Keratinocyte (primary cell): ENCODE results near the gene TBC1D14. TPM values are rescaled to one million over a fixed set of nuclear protein-coding genes. Genes with fewer than 3 reads are reported as not detected.

Experiments
- DNase-seq: peaks from one replicate; pipeline ENCODE4 v3.0.0-alpha.2; 2011; ENCODE audit warnings: low read depth, missing footprints, low spot score
- FAIRE-seq: peaks from 2 replicates; lab custom pipeline; 2011; peaks lifted over from hg19 to GRCh38; lab: Jason Lieb, UNC
- H2AFZ ChIP-seq: 2 replicates; pipeline ENCODE4 v1.6.0; 2012; ENCODE audit warnings: low read length, control low read depth, inconsistent platforms; ENCODE audit not compliant: control insufficient read depth
- H3K27ac ChIP-seq: 2 replicates; pipeline ENCODE4 v1.5.1; 2011; ENCODE audit warnings: low read length; ENCODE audit not compliant: control insufficient read depth, insufficient read depth
- H3K27me3 ChIP-seq: 3 replicates; pipeline ENCODE4 v1.6.0; 2011; ENCODE audit warnings: low read length; ENCODE audit not compliant: control insufficient read depth, insufficient read depth; ENCODE audit errors: extremely low read depth
- H3K36me3 ChIP-seq, 2 experiments: 2 replicates in 1 of 2; 3 replicates in 1 of 2; pipeline ENCODE4 v1.5.1; 2011; ENCODE audit warnings: low read length in 2 of 2, mild to moderate bottlenecking in 1 of 2; ENCODE audit not compliant: control insufficient read depth in 2 of 2, insufficient read depth in 2 of 2; ENCODE audit errors: extremely low read depth in 1 of 2
- H3K4me1 ChIP-seq: 3 replicates; pipeline ENCODE4 v1.5.1; 2011; ENCODE audit warnings: low read length; ENCODE audit not compliant: control insufficient read depth, insufficient read depth; ENCODE audit errors: extremely low read depth
- H3K4me2 ChIP-seq: 3 replicates; pipeline ENCODE4 v1.6.0; 2011; ENCODE audit warnings: low read depth, low read length; ENCODE audit not compliant: control insufficient read depth, insufficient read depth; ENCODE audit errors: extremely low read depth
- H3K4me3 ChIP-seq, 3 experiments: fragments of 200-600 bp in 1 of 3; sonication (generic) in 1 of 3; 2 replicates in 2 of 3; 3 replicates in 1 of 3; pipeline ENCODE4 v1.5.1; 2011 to 2016; ENCODE audit warnings: low read length in 3 of 3, mild to moderate bottlenecking in 3 of 3, control low read depth in 2 of 3, inconsistent platforms in 1 of 3, low read depth in 1 of 3, mixed read lengths in 1 of 3, mixed run types in 1 of 3, moderate library complexity in 1 of 3; ENCODE audit not compliant: control insufficient read depth in 2 of 3, insufficient read depth in 2 of 3; ENCODE audit errors: extremely low read depth in 1 of 3
- H3K79me2 ChIP-seq: 2 replicates; pipeline ENCODE4 v1.6.0; 2012; ENCODE audit warnings: low read length; ENCODE audit not compliant: control insufficient read depth, insufficient read depth
- H3K9ac ChIP-seq: 3 replicates; pipeline ENCODE4 v1.6.0; 2011; ENCODE audit warnings: low read length; ENCODE audit not compliant: control insufficient read depth, insufficient read depth; ENCODE audit errors: extremely low read depth
- H3K9me1 ChIP-seq: 3 replicates; pipeline ENCODE4 v1.6.0; 2011; ENCODE audit warnings: low read length; ENCODE audit not compliant: control insufficient read depth, insufficient read depth; ENCODE audit errors: extremely low read depth
- H3K9me3 ChIP-seq: 2 replicates; pipeline ENCODE4 v1.5.1; 2012; ENCODE audit warnings: low read depth, low read length; ENCODE audit not compliant: control insufficient read depth
- H4K20me1 ChIP-seq: 3 replicates; pipeline ENCODE4 v1.6.0; 2011; ENCODE audit warnings: low read length; ENCODE audit not compliant: control insufficient read depth, insufficient read depth; ENCODE audit errors: extremely low read depth
- CTCF ChIP-seq, 3 experiments: IDR thresholded peaks in 1 of 3; conservative IDR thresholded peaks in 1 of 3; optimal IDR thresholded peaks in 1 of 3; 2 replicates in 2 of 3; 3 replicates in 1 of 3; pipeline versions ENCODE3 to v1.5.1; 2011; ENCODE audit warnings: low read length in 3 of 3, mild to moderate bottlenecking in 3 of 3, moderate library complexity in 2 of 3, control low read depth in 1 of 3, inconsistent platforms in 1 of 3; ENCODE audit not compliant: insufficient read depth in 2 of 3; ENCODE audit errors: extremely low read depth in 1 of 3
- EZH2 ChIP-seq: IDR thresholded peaks from one replicate; pipeline ENCODE4 v1.6.1; 2012; ENCODE audit warnings: inconsistent platforms, mild to moderate bottlenecking, low read length, moderate library complexity
- dilution Hi-C: fragments of 300-500 bp; cut with MboI; formaldehyde crosslinking; loops from one replicate; pipeline ENCODE4 v1.7.0; 2020; ENCODE audit warnings: low sequenced_read_pairs; ENCODE audit not compliant: extremely low pct_ligation_motif_present
- polyA plus RNA-seq, 5 experiments: library from polyadenylated mRNA; depleted of rRNA in 3 of 5; stranded (reverse) in 3 of 5; stranded (forward) in 1 of 5; unstranded in 1 of 5; fragments of >200 nt; gene quantifications; 1 replicate in 1 of 5; 2 replicates in 3 of 5; 3 replicates in 1 of 5; pipeline versions ENCODE4 v1.2.1 to v1.2.3, GENCODE V29; 2011 to 2012; ENCODE audit warnings: missing spikeins in 2 of 5, low read depth in 1 of 5, low replicate concordance in 1 of 5

TBC1D14 gene
- polyA plus RNA-seq, 1 donor (not counting 4 experiments of a cell fraction or from before 2014, with no cell fraction given), result 55.1 TPM

GRCh38 chr4:6896035-6896434 lies 13.6 kb upstream of the TBC1D14 start:
- no peak for FAIRE-seq
- TF ChIP-seq EZH2 (no peak), CTCF (optimal IDR thresholded peaks at IDR 0.05 in 1 of 3, IDR thresholded peaks at IDR 0.05 in 1 of 3, conservative IDR thresholded peaks at IDR 0.05 in 1 of 3; ENCODE audit: extremely low read depth in 1 of 3, insufficient read depth in 2 of 3, low read length in 3 of 3) (no peak)

GRCh38 chr4:6898763-6899162 lies 10.9 kb upstream of the TBC1D14 start:
- Histone ChIP-seq H3K4me3 (no peak overlapping the region), H3K27me3 (no peaks in the 10 kb centered on the region), H3K79me2 (no peaks in the 10 kb centered on the region), H3K36me3 (no peaks in the 10 kb centered on the region), H2AFZ (no peak overlapping the region), H3K4me1 (no peaks in the 10 kb centered on the region), H4K20me1 (no peaks in the 10 kb centered on the region), H3K9me3 (no peaks in the 10 kb centered on the region), H3K4me2 (no peak overlapping the region), H3K9ac (no peak overlapping the region), H3K27ac (no peak overlapping the region), H3K9me1 (no peaks in the 10 kb centered on the region)
- dilution Hi-C loops, result no loop called here
- TF ChIP-seq CTCF (optimal IDR thresholded peaks at IDR 0.05 in 1 of 3, IDR thresholded peaks at IDR 0.05 in 1 of 3, conservative IDR thresholded peaks at IDR 0.05 in 1 of 3; ENCODE audit: extremely low read depth in 1 of 3, insufficient read depth in 2 of 3, low read length in 3 of 3), result no peak
- no peak for TF ChIP-seq EZH2
- no peak for FAIRE-seq
- DNase-seq, result no peak

More at GRCh38 chr4:6896035-6896434, 13.6 kb upstream of the TBC1D14 start:
- H3K36me3 ChIP-seq, result no peaks in the 10 kb centered on the region
- no peak for DNase-seq
- H3K27ac ChIP-seq, result no peak overlapping the region
- no peak overlapping the region for H3K4me2 ChIP-seq
- H3K79me2 ChIP-seq, result no peaks in the 10 kb centered on the region
- dilution Hi-C loops, result no loop called here
- H3K4me1 ChIP-seq, result peaks cover 8% of the 10 kb centered on the region
- no peak overlapping the region for H3K4me3 ChIP-seq
- H3K27me3 ChIP-seq, result no peaks in the 10 kb centered on the region
- H3K9me1 ChIP-seq, result no peaks in the 10 kb centered on the region
- no peaks in the 10 kb centered on the region for H4K20me1 ChIP-seq
- H2AFZ ChIP-seq, result no peak overlapping the region
- H3K9me3 ChIP-seq, result no peaks in the 10 kb centered on the region
- no peak overlapping the region for H3K9ac ChIP-seq
